Suprapubic skin (tissue), 4 donors: ENCODE data around the gene MTFR1L. TPM values are rescaled to one million over a fixed set of nuclear protein-coding genes. Genes with fewer than 3 reads are reported as not detected.

Experiments
- DNase-seq, 2 donors: peaks; one replicate each; pipeline ENCODE4 v3.0.0-alpha.2; 2019; ENCODE audit warnings: low spot score in 2 of 2
- H3K27ac ChIP-seq: fragments of 200-600 bp; sonication (generic); one replicate; pipeline ENCODE4 v1.5.1; 2019
- H3K27me3 ChIP-seq: fragments of 200-600 bp; sonication (generic); one replicate; pipeline ENCODE4 v1.5.1; 2019
- H3K36me3 ChIP-seq: fragments of 200-600 bp; sonication (generic); one replicate; pipeline ENCODE4 v1.5.1; 2019
- H3K4me1 ChIP-seq: fragments of 200-600 bp; sonication (generic); one replicate; pipeline ENCODE4 v1.5.1; 2019
- H3K4me3 ChIP-seq: fragments of 200-600 bp; sonication (generic); one replicate; pipeline ENCODE4 v1.5.1; 2019; ENCODE audit warnings: mild to moderate bottlenecking
- H3K9me3 ChIP-seq: fragments of 200-600 bp; sonication (generic); one replicate; pipeline ENCODE4 v1.5.1; 2019
- CTCF ChIP-seq, 2 donors: fragments of 200-600 bp in 1 of 2; fragments of 450-650 bp in 1 of 2; sonication (generic) in 1 of 2; IDR thresholded peaks; one replicate each; pipeline ENCODE4 v1.5.1; 2016 to 2019; ENCODE audit warnings: antibody characterized with exemption in 2 of 2, mild to moderate bottlenecking in 1 of 2, moderate library complexity in 1 of 2
- EP300 ChIP-seq: sonication (generic); formaldehyde crosslinking; IDR thresholded peaks from one replicate; pipeline ENCODE4 v1.6.1; 2017; ENCODE audit warnings: antibody characterized with exemption
- POLR2A ChIP-seq, 2 donors: fragments of 450-650 bp; IDR thresholded peaks; one replicate each; pipeline ENCODE4 v1.6.1; 2017; ENCODE audit warnings: antibody characterized with exemption in 2 of 2, mild to moderate bottlenecking in 2 of 2, moderate library complexity in 2 of 2
- POLR2AphosphoS5 ChIP-seq, 3 donors: sonication (generic); formaldehyde crosslinking; IDR thresholded peaks; one replicate each; pipeline ENCODE4 v1.6.1; 2017; ENCODE audit warnings: antibody characterized with exemption in 3 of 3
- WGBS: methylation state at CpG from one replicate; pipeline ENCODE4 v1.1.5; 2018; 5-methylcytosine and 5-hydroxymethylcytosine counted together
- total RNA-seq, 4 donors: library from RNA; depleted of rRNA; stranded (reverse); fragments of >200 nt; gene quantifications; one replicate each; pipeline ENCODE4 v1.1.0, GENCODE V29; 2016

The MTFR1L gene
- total RNA-seq, 4 donors from 2014 or later = 35.2 to 79.3 (median 48.1) TPM

DNA sequence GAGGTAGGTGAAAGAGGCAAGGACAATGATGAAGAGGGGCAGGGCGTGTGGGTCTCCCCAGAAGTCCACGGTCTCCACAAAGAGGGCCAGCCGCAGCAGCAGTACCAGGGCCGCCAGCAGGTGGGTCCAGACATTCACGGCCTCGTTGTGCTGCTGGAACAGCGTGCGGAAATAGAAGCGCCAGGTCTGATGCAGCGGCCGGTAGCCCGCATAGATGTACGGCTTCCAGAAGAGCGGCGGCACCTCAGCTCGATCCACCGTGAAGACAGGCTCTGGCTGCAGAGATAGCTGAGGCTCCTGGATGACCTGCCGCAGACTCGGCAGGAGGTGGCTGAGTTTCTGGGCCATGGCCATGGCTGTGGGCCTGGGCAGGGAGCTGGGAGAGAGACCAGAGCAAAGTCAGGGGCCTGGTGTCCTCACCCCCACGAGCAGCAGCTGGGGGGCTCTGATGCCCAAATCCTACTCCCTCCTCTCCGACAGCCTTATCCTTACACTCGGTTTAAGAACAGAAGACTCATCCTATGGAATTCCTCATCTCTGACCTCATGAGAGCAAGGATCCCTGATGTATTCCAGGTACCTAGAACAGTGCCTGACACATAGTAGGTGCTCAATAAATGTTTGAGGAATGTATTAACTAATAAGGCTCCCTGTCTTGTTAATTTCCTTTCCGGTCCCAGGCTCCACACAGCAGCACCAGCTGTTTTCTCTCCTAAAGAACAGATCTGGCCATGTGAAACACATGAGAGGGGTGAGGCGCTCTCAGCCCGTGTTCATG, 43.9 kb downstream of the MTFR1L start:
- TF ChIP-seq POLR2AphosphoS5 (IDR thresholded peaks at IDR 0.05) (no peak), CTCF (IDR thresholded peaks at IDR 0.05) (no peak), EP300 (no peak), POLR2A (IDR thresholded peaks at IDR 0.05) (no peak)
- Histone ChIP-seq H3K4me3 (no peak overlapping the region), H3K27me3 (no peaks in the 10 kb centered on the region), H3K27ac (no peak overlapping the region), H3K9me3 (no peaks in the 10 kb centered on the region), H3K36me3 (peaks cover 15% of the 10 kb centered on the region), H3K4me1 (peaks cover 42% of the 10 kb centered on the region)
- DNase-seq = no peak
- 79% methylated on average over 10 of the region's 25 CpGs for WGBS

DNA sequence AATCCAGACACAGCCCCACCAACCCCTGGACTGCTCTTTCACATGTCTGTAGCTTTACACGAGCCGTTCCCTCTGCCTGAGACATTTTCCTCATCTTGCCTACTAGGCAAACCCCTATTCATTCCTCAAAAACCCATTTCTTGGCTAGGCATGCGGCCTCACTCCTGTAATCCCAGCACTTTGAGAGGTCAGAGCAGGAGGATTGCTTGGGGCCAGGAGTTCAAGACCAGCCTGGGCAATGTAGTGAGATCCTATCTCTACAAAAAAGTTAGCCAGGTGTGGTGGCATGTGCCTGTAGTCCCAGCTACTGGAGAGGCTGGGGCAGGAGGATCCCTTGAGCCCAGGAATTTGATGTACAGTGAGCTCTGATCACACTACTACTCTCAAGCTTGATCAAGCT, 44.7 kb downstream of the MTFR1L start:
- Histone ChIP-seq H3K4me1 (peaks cover 35% of the 10 kb centered on the region), H3K4me3 (no peak overlapping the region), H3K27me3 (no peaks in the 10 kb centered on the region), H3K27ac (no peak overlapping the region), H3K9me3 (no peaks in the 10 kb centered on the region), H3K36me3 (peaks cover 18% of the 10 kb centered on the region)
- TF ChIP-seq POLR2AphosphoS5 (IDR thresholded peaks at IDR 0.05) (no peak), CTCF (IDR thresholded peaks at IDR 0.05) (no peak), POLR2A (IDR thresholded peaks at IDR 0.05) (no peak), EP300 (no peak)
- 83% methylated on average over 3 of the region's 3 CpGs for WGBS
- no peak for DNase-seq

DNA sequence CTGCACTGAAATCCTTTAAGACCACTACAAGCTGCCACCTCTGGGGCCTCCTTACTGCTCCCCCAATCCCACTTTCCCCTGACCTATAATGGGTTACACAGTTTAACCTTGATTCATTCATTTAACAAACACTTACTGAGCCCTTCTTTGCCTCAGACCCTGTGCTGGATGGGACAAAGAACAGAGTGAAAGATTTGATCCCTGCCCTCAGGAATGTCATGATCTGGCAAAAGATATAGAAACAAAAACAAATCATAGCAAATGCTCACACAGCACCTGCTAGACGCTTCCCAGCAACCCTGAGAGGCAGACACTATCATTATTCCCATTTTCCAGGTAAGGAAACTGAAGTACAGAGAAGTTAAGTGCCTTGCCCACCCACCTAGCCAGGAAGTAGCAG, 46.5 kb downstream of the MTFR1L start:
- no peak for DNase-seq
- Histone ChIP-seq H3K27ac (no peak overlapping the region), H3K36me3 (peaks cover 18% of the 10 kb centered on the region), H3K9me3 (no peaks in the 10 kb centered on the region), H3K4me3 (no peak overlapping the region), H3K4me1 (peaks cover 33% of the 10 kb centered on the region), H3K27me3 (no peaks in the 10 kb centered on the region)
- WGBS = 76% methylated on average over 1 of the region's 1 CpG
- TF ChIP-seq EP300 = no peak
- TF ChIP-seq CTCF (IDR thresholded peaks at IDR 0.05) = no peak
- no peak for TF ChIP-seq POLR2A (IDR thresholded peaks at IDR 0.05)
- no peak for TF ChIP-seq POLR2AphosphoS5 (IDR thresholded peaks at IDR 0.05)

DNA sequence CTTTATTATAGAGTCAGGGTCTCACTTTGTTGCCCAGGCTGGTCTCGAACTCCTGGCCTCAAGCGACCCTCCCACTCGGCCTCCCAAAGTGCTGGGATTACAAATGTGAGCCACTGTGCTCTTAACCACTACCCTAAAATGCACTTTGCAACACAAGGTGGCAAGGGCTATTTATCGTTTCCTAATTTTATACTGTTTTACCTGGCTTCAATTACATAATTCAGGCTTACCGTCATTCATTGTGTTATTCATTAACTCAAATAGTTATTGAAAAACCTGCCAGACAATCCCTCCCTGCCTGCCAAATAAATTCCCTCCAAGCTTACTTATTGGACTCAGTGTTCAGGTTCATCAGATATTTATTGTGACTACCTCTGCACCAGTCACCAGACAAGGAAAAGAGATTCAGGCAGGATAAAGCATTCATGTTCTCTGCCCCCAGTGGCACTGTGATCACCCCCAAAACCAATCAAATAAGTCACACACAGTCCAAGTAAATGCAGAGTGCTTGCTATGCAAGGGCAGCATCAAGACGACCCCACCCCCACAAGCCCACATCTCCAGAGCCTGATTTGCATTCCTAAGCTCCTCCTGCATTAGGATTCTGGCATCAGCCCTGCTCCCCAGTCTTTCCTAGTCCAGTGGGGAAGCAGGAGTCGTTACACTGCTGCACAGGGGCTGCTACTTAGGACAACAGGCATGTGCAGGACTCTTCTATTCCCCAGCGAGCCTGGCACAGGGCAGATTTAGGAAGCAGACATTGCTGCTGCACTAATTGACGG, 47.6 kb downstream of the MTFR1L start:
- Histone ChIP-seq H3K27ac (no peak overlapping the region), H3K27me3 (no peaks in the 10 kb centered on the region), H3K4me1 (peaks cover 44% of the 10 kb centered on the region)

More for the DNA sequence above, 47.6 kb downstream of the MTFR1L start:
- H3K9me3 ChIP-seq = no peaks in the 10 kb centered on the region
- TF ChIP-seq EP300 = no peak
- no peak for TF ChIP-seq POLR2A (IDR thresholded peaks at IDR 0.05)
- TF ChIP-seq CTCF (IDR thresholded peaks at IDR 0.05) = no peak
- no peak for TF ChIP-seq POLR2AphosphoS5 (IDR thresholded peaks at IDR 0.05)
- no peak overlapping the region for H3K4me3 ChIP-seq
- no peak for DNase-seq
- 68% methylated on average over 9 of the region's 9 CpGs for WGBS
- H3K36me3 ChIP-seq = peaks cover 16% of the 10 kb centered on the region
